ENCODE data around the gene SSRP1.

- TF ChIP-seq POLR2A (IDR thresholded peaks at IDR 0.05) = no peak
- TF ChIP-seq, protein P1, sequence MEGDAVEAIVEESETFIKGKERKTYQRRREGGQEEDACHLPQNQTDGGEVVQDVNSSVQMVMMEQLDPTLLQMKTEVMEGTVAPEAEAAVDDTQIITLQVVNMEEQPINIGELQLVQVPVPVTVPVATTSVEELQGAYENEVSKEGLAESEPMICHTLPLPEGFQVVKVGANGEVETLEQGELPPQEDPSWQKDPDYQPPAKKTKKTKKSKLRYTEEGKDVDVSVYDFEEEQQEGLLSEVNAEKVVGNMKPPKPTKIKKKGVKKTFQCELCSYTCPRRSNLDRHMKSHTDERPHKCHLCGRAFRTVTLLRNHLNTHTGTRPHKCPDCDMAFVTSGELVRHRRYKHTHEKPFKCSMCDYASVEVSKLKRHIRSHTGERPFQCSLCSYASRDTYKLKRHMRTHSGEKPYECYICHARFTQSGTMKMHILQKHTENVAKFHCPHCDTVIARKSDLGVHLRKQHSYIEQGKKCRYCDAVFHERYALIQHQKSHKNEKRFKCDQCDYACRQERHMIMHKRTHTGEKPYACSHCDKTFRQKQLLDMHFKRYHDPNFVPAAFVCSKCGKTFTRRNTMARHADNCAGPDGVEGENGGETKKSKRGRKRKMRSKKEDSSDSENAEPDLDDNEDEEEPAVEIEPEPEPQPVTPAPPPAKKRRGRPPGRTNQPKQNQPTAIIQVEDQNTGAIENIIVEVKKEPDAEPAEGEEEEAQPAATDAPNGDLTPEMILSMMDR (IDR thresholded peaks at IDR 0.05) = peak; percentile 67 to 81 (median 77)
- no peak for TF ChIP-seq EP300 (IDR thresholded peaks at IDR 0.05)
Measured at GRCh38 chr11:57277845-57278720, 57.6 kb downstream of the SSRP1 start.

Measured in tibial nerve (tissue), 4 donors.